PC-3 (cell line): ENCODE results near the gene MORN4. TPM values are rescaled to one million over a fixed set of nuclear protein-coding genes. Genes with fewer than 3 reads are reported as not detected.

Experiments
- ATAC-seq: fragments of 200-7000 bp; cut with Tn5 transposase; 2 replicates; pipeline ENCODE4 v1.9.1; 2020; ENCODE audit warnings: mild to moderate bottlenecking, moderate library complexity
- BruUV-seq: library from RNA; stranded (reverse); fragments of 400-500 nt; replicated peaks from 2 replicates; lab custom pipeline; 2021; lab: Mats Ljungman, UMichigan
- CTCF ChIA-PET: fragments of 300-600 bp; sonication (Branson Sonifier 250); formaldehyde crosslinking; loops from one replicate; lab custom pipeline; 2022; ENCODE audit warnings: antibody characterized with exemption; lab: Charles Lee
- POLR2A ChIA-PET: fragments of 300-600 bp; sonication (Branson Sonifier 250); formaldehyde crosslinking; loops from one replicate; lab custom pipeline; 2022; ENCODE audit warnings: antibody characterized with exemption; ENCODE audit not compliant: unreplicated experiment; lab: Charles Lee
- DNase-seq: peaks from one replicate; pipeline ENCODE4 v3.0.0-alpha.2; 2015
- H2AFZ ChIP-seq: fragments of 300-600 bp; sonication (generic); 2 replicates; pipeline ENCODE4 v1.6.0; 2016; ENCODE audit warnings: antibody characterized with exemption, low read length
- H3F3A ChIP-seq: fragments of 300-600 bp; sonication (generic); one replicate; pipeline ENCODE4 v1.6.0; 2017; ENCODE audit warnings: antibody characterized with exemption, low read length, control low read depth, mild to moderate bottlenecking; ENCODE audit not compliant: unreplicated experiment
- H3K27ac ChIP-seq: fragments of 300-600 bp; sonication (generic); 2 replicates; pipeline ENCODE4 v1.5.1; 2016; ENCODE audit warnings: mild to moderate bottlenecking, low read length
- H3K27me3 ChIP-seq: fragments of 300-600 bp; sonication (generic); 2 replicates; pipeline ENCODE4 v1.6.1; 2016; ENCODE audit warnings: low read length, mixed read lengths
- H3K36me3 ChIP-seq: fragments of 300-600 bp; sonication (generic); 2 replicates; pipeline ENCODE4 v1.6.1; 2016; ENCODE audit warnings: low read depth, mixed run types, low read length, mixed read lengths
- H3K4me1 ChIP-seq: fragments of 300-600 bp; sonication (generic); 2 replicates; pipeline ENCODE4 v1.5.1; 2016; ENCODE audit warnings: low read length; ENCODE audit not compliant: insufficient read depth
- H3K4me2 ChIP-seq: fragments of 300-600 bp; sonication (generic); 2 replicates; pipeline ENCODE4 v1.6.0; 2016; ENCODE audit warnings: low read length
- H3K4me3 ChIP-seq: fragments of 300-600 bp; sonication (generic); 2 replicates; pipeline ENCODE4 v1.5.1; 2016; ENCODE audit warnings: mild to moderate bottlenecking, low read length, mixed read lengths
- H3K79me2 ChIP-seq: fragments of 300-600 bp; sonication (generic); 2 replicates; pipeline ENCODE4 v1.6.1; 2017; ENCODE audit warnings: low read length, mixed read lengths
- H3K9ac ChIP-seq: fragments of 300-600 bp; sonication (generic); 2 replicates; pipeline ENCODE4 v1.6.0; 2016; ENCODE audit warnings: mild to moderate bottlenecking, low read length
- H3K9me2 ChIP-seq: fragments of 300-600 bp; sonication (generic); replicated peaks from 2 replicates; pipeline ENCODE4 v1.6.1; 2016; ENCODE audit warnings: mixed run types, low read length, mixed read lengths
- H3K9me3 ChIP-seq: fragments of 300-600 bp; sonication (generic); 2 replicates; pipeline ENCODE4 v1.6.1; 2016; ENCODE audit warnings: low read length, mixed read lengths
- H4K20me1 ChIP-seq: fragments of 300-600 bp; sonication (generic); 2 replicates; pipeline ENCODE4 v1.6.1; 2016; ENCODE audit warnings: low read length, mixed read lengths
- EZH2 ChIP-seq: fragments of 300-600 bp; sonication (generic); IDR thresholded peaks from one replicate; pipeline ENCODE4 v1.6.1; 2017; ENCODE audit warnings: antibody characterized with exemption, mild to moderate bottlenecking, low read length; ENCODE audit not compliant: unreplicated experiment
- EZH2phosphoT487 ChIP-seq: fragments of 300-600 bp; sonication (generic); IDR thresholded peaks from 2 replicates; pipeline ENCODE4 v1.6.1; 2018; ENCODE audit warnings: mild to moderate bottlenecking, antibody characterized with exemption, low read length, borderline replicate concordance
- intact Hi-C: fragments of 100-400 bp; cut with micrococcal nuclease; formaldehyde crosslinking; loops from 2 replicates; pipeline ENCODE4 v1.9.0; 2023
- total RNA-seq: library from RNA; depleted of rRNA; stranded (reverse); fragments of >200 nt; gene quantifications from 2 replicates; pipeline ENCODE4 v1.2.3, GENCODE V29; 2014
- TF ChIP-seq, protein P1 (sequence below): fragments of 300-600 bp; sonication (generic); conservative IDR thresholded peaks from 2 replicates; pipeline ENCODE4 v1.5.1; 2017; ENCODE audit warnings: antibody characterized with exemption, low read depth, mild to moderate bottlenecking, low read length

Gene MORN4
- total RNA-seq, 1 experiment from 2014 or later, result 12.9 TPM

DNA sequence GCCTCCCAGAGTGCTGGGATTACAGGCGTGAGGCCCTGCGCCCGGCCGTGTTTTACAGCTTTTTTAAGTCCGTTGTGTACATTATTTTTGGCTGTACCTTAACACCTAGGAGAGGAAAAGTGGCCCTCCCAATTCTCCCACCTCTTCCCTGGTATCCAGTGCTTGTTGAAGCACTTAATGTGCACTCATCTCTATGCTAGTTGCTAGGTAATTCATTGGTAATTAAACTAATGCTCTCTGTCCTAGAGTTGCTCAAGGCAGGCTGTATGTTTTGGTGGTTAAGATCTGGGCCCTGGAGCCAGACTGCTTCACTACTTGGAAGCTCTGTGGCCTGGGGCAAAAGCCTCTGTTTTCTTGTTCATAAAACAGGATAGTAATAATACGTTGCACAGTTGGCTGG, 34.2 kb upstream of the MORN4 start:
- Histone ChIP-seq H3K9ac (no peak overlapping the region), H2AFZ (no peak overlapping the region), H3K36me3 (peaks cover 9% of the 10 kb centered on the region; the same call in 1 of the 2 replicates), H3F3A (no peaks in the 10 kb centered on the region), H3K9me3 (no peaks in the 10 kb centered on the region), H3K4me1 (no peaks in the 10 kb centered on the region), H3K27me3 (no peaks in the 10 kb centered on the region), H3K4me3 (no peak overlapping the region), H3K4me2 (no peak overlapping the region), H3K9me2 (no peaks in the 10 kb centered on the region), H4K20me1 (no peaks in the 10 kb centered on the region), H3K27ac (no peak overlapping the region), H3K79me2 (no peaks in the 10 kb centered on the region)
- DNase-seq (no peak), ATAC-seq (no peak)
- intact Hi-C loops, result no loop called here
- TF ChIP-seq EZH2 (no peak), EZH2phosphoT487 (no peak)
- TF ChIP-seq, protein P1, sequence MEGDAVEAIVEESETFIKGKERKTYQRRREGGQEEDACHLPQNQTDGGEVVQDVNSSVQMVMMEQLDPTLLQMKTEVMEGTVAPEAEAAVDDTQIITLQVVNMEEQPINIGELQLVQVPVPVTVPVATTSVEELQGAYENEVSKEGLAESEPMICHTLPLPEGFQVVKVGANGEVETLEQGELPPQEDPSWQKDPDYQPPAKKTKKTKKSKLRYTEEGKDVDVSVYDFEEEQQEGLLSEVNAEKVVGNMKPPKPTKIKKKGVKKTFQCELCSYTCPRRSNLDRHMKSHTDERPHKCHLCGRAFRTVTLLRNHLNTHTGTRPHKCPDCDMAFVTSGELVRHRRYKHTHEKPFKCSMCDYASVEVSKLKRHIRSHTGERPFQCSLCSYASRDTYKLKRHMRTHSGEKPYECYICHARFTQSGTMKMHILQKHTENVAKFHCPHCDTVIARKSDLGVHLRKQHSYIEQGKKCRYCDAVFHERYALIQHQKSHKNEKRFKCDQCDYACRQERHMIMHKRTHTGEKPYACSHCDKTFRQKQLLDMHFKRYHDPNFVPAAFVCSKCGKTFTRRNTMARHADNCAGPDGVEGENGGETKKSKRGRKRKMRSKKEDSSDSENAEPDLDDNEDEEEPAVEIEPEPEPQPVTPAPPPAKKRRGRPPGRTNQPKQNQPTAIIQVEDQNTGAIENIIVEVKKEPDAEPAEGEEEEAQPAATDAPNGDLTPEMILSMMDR, result no peak
- POLR2A ChIA-PET, result no interaction called here
- BruUV-seq, result no TSS peak
- CTCF ChIA-PET, result no interaction called here

DNA sequence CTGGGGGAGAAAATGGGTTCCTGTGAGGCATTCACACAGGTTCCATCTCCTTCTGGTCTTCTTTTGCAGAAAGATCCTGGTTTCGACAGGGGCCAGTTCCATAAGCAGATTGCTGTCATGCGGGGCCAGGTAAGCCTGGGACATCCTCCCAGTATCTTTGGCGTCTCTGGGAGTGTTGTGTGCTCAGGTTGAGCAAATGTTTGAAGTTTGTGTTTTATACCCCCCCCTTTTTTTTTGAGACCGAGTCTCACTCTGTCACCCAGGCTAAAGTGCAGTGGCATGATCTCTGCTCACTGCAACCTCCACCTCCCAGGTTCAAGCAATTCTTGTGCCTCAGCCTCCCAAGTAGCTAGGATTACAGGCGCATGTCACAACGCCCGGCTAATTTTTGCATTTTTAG, 33.7 kb upstream of the MORN4 start:
- ATAC-seq (no peak), DNase-seq (no peak)
- no peak overlapping the region for H3K9ac ChIP-seq
- H2AFZ ChIP-seq, result no peak overlapping the region
- intact Hi-C loops, result no loop called here
- no peak overlapping the region for H3K4me2 ChIP-seq
- no peaks in the 10 kb centered on the region for H3K79me2 ChIP-seq
- ChIA-PET CTCF (no interaction called here), POLR2A (no interaction called here)
- no peaks in the 10 kb centered on the region for H3K27me3 ChIP-seq
- no peaks in the 10 kb centered on the region for H3K9me3 ChIP-seq
- no peak overlapping the region for H3K4me3 ChIP-seq
- no peaks in the 10 kb centered on the region for H3F3A ChIP-seq
- no peak overlapping the region for H3K27ac ChIP-seq
- H4K20me1 ChIP-seq, result no peaks in the 10 kb centered on the region
- TF ChIP-seq, protein P1, result no peak
- TF ChIP-seq EZH2phosphoT487, result no peak
- no peak for TF ChIP-seq EZH2
- H3K9me2 ChIP-seq, result no peaks in the 10 kb centered on the region
- H3K36me3 ChIP-seq, result peaks cover 9% of the 10 kb centered on the region; the same call in 1 of the 2 replicates
- H3K4me1 ChIP-seq, result no peaks in the 10 kb centered on the region
- BruUV-seq, result no TSS peak

DNA sequence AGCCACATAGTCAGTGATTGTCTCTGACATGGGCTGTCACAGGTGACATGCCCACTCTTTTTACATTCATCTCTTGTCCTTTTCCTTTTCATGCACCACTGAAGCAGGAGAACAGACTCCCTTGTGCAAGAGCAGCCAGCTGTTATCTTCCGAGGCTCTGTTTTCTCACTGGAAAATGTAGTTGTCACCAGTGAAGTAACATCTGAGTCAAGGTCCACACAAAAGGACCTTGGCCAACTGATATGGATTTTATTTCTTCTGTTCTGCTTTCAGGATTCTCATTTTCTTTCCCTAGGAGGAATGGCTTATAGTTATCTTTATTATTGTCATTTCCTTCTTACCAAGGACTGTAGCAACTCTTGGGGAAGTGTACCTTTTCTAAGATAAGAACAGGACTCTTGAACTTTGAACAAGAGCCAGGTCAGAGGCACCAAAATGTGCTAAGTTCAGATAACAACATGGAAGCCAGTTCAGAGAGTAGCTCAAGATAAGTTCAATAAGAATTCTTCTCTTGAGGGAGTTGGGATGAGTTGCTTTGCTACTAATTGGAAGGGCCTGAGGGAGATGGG, 31.1 kb upstream of the MORN4 start:
- H3K27ac ChIP-seq, result no peak overlapping the region
- intact Hi-C loops, result no loop called here
- ATAC-seq (no peak), DNase-seq (no peak)
- no peak overlapping the region for H3K4me2 ChIP-seq
- no peaks in the 10 kb centered on the region for H3K79me2 ChIP-seq
- no peaks in the 10 kb centered on the region for H3K9me3 ChIP-seq
- H3K4me3 ChIP-seq, result no peak overlapping the region
- no peaks in the 10 kb centered on the region for H4K20me1 ChIP-seq
- H3K27me3 ChIP-seq, result no peaks in the 10 kb centered on the region
- no peaks in the 10 kb centered on the region for H3K9me2 ChIP-seq
- no TSS peak for BruUV-seq
- no peak for TF ChIP-seq EZH2phosphoT487
- H3K36me3 ChIP-seq, result peaks cover 9% of the 10 kb centered on the region; the same call in 1 of the 2 replicates
- CTCF ChIA-PET, result no interaction called here
- POLR2A ChIA-PET, result no interaction called here
- no peak overlapping the region for H2AFZ ChIP-seq
- H3K4me1 ChIP-seq, result no peaks in the 10 kb centered on the region
- H3K9ac ChIP-seq, result no peak overlapping the region
- H3F3A ChIP-seq, result no peaks in the 10 kb centered on the region
